GM12891 (cell line): ENCODE measurements around the gene NEK10.
A peak's percentile ranks its signal among the peaks of the same experiment; 100 is the strongest.
"Not testable (repeated sequence)": the region's sequence is repeated elsewhere in the genome, so short reads cannot be mapped to it uniquely, and the experiment has no call there.

Experiments
- DNase-seq: peaks from one replicate; pipeline ENCODE4 v3.0.0; 2011; ENCODE audit warnings: low spot score; ENCODE audit not compliant: insufficient read length
- FAIRE-seq: peaks from 2 replicates; lab custom pipeline; 2011; peaks lifted over from hg19 to GRCh38; lab: Jason Lieb, UNC
- PAX5 ChIP-seq: IDR thresholded peaks from 2 replicates; pipeline ENCODE4 v1.6.1; 2011; ENCODE audit warnings: low read length, moderate library complexity, mild to moderate bottlenecking; ENCODE audit not compliant: insufficient read depth, severe bottlenecking
- POLR2A ChIP-seq: IDR thresholded peaks from 2 replicates; pipeline ENCODE4 v1.6.1; 2011; ENCODE audit warnings: low read depth, low read length, control low read depth
- POLR2AphosphoS5 ChIP-seq: IDR thresholded peaks from 2 replicates; pipeline ENCODE4 v1.6.1; 2011; ENCODE audit warnings: low read depth, low read length, control low read depth
- POU2F2 ChIP-seq: IDR thresholded peaks from 2 replicates; pipeline ENCODE4 v1.6.1; 2011; ENCODE audit warnings: low read depth, mild to moderate bottlenecking, control low read depth, low read length, moderate library complexity
- SPI1 ChIP-seq: IDR thresholded peaks from 2 replicates; pipeline ENCODE4 v1.6.1; 2011; ENCODE audit warnings: low read depth, low read length, control low read depth
- TAF1 ChIP-seq: IDR thresholded peaks from 2 replicates; pipeline ENCODE4 v1.6.1; 2011; ENCODE audit warnings: low read depth, low read length, control low read depth

The NEK10 gene

DNA sequence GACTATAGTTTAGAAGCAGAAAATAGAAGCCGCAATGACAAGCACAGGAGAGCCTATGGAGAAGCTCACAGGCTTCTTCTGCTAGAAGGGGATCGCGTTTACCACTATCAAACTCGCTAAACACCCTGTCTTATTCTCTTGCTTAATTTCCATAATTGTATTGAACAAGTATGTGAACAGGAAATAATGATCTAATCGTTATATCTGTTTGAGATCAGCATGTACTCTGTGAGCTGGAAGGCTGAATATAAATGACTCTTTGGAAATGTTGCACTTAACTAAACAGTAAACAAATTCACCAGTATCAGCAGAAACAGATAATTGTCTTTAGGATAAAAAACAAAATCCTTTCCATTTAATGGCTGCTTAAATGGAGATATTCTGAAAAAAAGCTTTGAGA lies 15.0 kb downstream of the NEK10 start:
- FAIRE-seq = peak; percentile 13
- no peak for DNase-seq
- TF ChIP-seq POU2F2 (no peak), PAX5 (no peak), TAF1 (no peak), POLR2A (no peak), SPI1 (no peak), POLR2AphosphoS5 (no peak)

DNA sequence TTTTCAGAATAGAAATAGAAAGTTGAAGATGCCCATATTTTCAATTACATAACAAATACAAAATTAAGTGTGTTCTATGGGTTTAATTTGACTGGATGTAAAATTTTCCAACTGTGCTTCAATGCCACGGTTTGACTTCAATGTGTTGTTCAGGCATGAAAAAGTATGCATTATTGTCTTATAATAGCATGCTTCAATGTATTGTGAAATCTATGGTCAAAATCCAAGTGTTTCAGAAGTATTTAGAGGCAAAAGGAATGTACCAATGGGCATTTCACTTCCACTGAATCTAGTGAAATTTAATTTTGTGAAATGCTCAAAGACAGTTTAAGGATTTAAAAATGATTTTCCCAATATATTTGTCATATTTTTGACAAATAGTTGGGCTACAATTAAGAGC lies 16.0 kb downstream of the NEK10 start:
- TF ChIP-seq TAF1 (no peak), POU2F2 (no peak), POLR2A (no peak), SPI1 (no peak), POLR2AphosphoS5 (no peak), PAX5 (no peak)
- FAIRE-seq (no peak), DNase-seq (no peak)

DNA sequence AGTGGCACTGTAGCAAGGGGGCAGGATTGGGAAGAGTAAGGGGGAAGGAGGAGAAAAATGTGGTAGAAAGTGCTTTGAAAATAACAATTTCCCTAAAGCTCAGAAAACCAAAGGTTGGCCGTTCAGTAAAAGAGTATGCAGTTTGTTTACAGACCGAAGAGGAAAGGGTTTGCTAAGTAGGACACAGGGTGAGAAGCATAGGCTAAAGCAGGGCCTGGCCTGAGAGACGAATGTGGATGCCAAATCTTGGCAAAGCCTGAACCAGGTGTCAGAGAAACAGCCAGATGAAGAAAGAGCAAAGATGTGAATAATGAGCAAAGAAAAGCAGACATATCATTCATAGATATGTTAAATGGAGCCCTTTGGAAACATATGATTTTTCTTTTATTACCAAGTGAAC lies 17.1 kb downstream of the NEK10 start:
- no peak for DNase-seq
- FAIRE-seq = no peak
- TF ChIP-seq POLR2A = no peak
- no peak for TF ChIP-seq PAX5
- TF ChIP-seq POU2F2 = no peak
- no peak for TF ChIP-seq POLR2AphosphoS5
- no peak for TF ChIP-seq SPI1
- no peak for TF ChIP-seq TAF1

DNA sequence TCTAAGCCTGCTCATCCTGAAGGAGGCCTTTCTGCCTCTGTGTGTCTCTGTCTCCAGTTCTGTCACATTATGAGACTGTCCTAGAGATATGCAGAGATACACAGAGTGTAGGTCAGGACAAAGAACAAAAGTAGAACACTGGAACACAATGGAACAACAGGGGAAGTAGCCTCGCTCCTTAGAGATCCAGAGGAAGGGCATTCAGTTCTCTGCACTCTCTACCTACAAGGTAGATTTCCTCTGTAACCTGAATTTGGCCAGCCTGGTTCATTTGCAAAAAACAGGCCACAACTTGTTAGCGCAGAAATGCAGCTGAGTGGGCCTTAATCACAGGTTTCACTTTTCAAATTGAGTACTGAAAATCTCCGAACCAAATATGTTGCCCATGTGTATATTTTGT lies 19.4 kb downstream of the NEK10 start:
- TF ChIP-seq POU2F2 = no peak
- no peak for TF ChIP-seq POLR2A
- no peak for TF ChIP-seq SPI1
- no peak for TF ChIP-seq POLR2AphosphoS5
- TF ChIP-seq TAF1 = no peak
- no peak for TF ChIP-seq PAX5
- FAIRE-seq = no peak
- DNase-seq = no peak

DNA sequence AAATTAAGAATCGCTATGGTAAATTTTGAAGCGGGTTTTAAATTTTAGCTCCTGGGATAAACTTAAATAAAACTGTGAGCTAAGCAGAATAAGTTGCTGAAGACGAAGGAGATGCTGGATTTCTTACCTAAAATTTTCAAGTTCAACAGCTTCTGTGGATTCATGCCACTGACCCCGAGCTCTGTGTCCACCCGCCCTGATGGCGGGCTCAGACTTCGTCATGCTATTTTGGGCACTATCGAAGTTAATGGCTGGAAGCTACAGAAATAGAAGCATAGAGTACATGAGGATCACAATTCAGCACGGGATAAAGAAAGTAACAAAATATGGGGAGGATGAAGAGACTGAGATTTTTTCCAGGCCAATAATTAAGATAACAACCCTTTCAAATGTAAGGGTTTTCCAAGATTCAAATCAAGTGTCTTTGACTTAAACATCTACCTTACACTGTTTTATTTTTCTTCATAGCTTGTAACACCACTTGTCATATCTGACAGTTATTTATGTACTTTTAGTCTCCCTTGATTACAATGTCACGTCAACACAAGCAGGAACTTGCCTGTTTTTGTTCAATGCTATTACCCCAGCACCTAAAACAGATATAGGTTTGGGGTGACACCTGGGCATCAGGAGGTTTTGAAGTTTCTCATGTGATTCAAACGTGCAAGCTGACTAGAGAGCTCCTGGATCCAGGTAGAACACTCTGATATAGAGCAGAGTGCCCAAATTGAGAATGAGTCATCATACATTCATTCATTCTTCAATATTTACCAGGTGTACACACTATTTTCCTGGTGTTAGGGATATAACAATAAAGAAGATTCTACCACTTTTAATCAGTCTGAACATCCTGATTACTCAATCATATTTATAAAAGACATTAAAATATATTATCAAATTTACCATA lies 23.0 kb downstream of the NEK10 start:
- FAIRE-seq (no peak), DNase-seq (no peak)
- TF ChIP-seq POLR2AphosphoS5 (no peak), PAX5 (no peak), POLR2A (no peak), SPI1 (no peak), POU2F2 (no peak), TAF1 (no peak)

DNA sequence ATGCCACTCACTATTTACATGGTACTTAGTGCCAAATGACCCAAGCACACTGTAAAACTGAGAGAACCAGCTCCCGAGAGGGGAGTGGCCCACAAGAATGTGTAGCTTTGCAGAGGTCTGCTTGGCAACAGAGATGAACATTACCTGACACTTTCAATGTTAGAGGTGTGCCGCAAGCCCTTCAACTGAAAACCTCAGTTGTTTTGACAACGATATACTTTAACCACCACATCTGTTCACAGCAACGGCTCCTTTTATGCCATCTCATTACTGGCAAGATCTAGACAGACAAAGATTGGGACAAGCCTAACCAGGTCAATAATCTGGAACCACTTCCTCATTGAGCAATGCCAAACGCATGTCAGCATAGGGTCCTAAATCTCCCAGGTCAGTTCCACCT lies 23.7 kb downstream of the NEK10 start:
- DNase-seq (no peak), FAIRE-seq (no peak)
- TF ChIP-seq POU2F2 = no peak
- TF ChIP-seq SPI1 = peak; percentile 47
- no peak for TF ChIP-seq POLR2AphosphoS5

DNA sequence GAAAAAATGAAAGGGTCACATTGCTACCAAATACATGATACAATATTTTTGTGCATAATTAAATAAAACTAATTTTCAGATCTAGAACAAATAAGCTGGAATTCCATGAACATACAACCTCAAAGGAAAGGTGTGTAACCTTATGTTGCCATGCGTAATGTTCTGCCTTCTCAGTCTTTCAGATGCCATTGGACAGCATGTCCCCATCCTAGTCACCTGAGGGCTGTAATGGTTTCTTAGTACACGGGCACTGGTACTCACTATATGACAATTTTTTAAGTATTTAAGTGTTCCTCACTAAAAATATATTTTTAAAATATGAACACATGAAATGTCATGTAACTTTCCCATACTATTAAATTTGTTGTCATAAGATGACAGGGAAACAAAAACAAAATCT lies 24.1 kb downstream of the NEK10 start:
- DNase-seq (no peak), FAIRE-seq (no peak)
- TF ChIP-seq SPI1 (no peak), POLR2AphosphoS5 (no peak), TAF1 (no peak), POLR2A (no peak), PAX5 (no peak), POU2F2 (no peak)

DNA sequence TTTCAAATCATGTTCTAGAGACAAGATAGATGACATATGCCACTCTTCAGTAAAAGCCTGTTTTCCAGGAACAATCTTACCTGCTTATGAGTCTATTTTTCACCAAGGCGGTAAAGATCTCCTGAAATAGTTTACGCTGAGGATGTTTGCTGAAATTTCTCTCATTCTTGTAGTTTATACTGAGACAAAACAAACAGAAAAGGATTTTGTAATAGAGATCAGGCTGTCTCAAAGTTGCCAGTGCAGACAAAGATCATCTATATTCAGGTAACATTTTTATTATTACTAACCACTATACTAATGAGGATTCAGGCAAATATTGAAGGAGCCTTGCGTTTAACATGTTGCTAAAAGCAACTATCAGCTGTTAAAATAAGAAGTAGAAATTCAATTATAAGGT lies 25.0 kb downstream of the NEK10 start:
- TF ChIP-seq SPI1 (no peak), PAX5 (no peak), POLR2AphosphoS5 (no peak), TAF1 (no peak), POU2F2 (no peak), POLR2A (no peak)
- DNase-seq = no peak
- FAIRE-seq = no peak

DNA sequence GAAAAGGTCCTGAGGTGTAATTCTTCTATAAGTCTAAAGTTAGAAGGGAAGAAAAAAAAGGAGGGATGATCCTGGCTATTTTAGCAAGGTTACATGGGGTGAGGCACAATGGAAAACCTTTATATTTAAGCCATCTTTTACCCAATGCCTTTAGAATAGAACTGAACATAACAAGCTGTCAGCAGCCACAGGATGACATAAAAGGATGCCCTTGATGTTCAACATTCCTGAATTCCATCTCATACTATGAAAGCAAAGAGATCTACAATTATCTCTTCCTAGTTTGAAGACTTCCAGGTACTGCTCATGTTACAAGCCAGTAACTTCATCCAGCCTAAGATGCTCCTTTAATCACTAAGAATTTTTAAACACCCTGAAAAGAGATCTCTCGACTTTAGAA lies 26.9 kb downstream of the NEK10 start:
- no peak for FAIRE-seq
- TF ChIP-seq PAX5 = no peak
- no peak for TF ChIP-seq POU2F2
- TF ChIP-seq POLR2AphosphoS5 = no peak
- no peak for TF ChIP-seq POLR2A
- TF ChIP-seq TAF1 = no peak
- TF ChIP-seq SPI1 = no peak
- no peak for DNase-seq

DNA sequence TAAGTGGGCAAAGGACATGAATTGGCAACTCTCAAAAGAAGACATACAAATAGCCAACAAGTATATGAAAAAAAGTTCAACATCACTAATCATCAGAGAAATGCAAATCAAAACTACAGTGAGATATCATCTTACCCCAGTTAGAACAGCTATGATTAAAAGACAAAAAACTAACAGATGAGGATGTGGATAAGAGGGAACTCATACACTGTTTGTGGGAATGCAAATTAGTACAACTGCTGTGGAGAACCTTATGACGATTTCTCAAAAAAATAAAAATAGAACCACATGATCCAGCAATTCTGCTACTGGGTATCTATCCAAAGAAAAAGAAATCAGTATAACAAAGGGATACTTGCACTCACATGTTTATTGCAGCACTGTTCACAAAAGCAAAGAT lies 28.6 kb downstream of the NEK10 start:
- TF ChIP-seq POU2F2 = no peak
- TF ChIP-seq SPI1 = no peak
- TF ChIP-seq POLR2AphosphoS5 = no peak
- no peak for TF ChIP-seq PAX5
- no peak for TF ChIP-seq TAF1
- no peak for TF ChIP-seq POLR2A
- FAIRE-seq (no peak), DNase-seq (no peak)

DNA sequence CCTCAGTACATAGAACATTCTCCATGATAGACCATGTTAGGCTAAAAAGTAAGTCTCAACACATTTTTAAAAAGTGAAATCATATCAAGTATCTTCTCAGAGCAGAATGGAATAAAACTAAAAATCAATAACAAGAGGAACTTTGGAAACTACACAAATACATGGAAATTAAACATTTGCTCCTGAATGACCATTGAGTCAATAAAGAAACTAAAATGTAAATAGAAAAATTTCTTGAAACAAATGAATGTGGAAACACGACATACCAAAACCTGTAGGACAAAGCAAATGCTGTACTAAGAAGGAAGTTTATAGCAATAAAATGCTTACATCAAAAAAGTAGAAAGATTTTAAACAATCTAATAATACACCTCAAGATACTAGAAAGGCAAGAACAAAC lies 33.6 kb downstream of the NEK10 start:
- TF ChIP-seq PAX5 (no peak), TAF1 (no peak), POLR2A (no peak), SPI1 (no peak), POLR2AphosphoS5 (no peak), POU2F2 (no peak)
- FAIRE-seq (no peak), DNase-seq (no peak)

DNA sequence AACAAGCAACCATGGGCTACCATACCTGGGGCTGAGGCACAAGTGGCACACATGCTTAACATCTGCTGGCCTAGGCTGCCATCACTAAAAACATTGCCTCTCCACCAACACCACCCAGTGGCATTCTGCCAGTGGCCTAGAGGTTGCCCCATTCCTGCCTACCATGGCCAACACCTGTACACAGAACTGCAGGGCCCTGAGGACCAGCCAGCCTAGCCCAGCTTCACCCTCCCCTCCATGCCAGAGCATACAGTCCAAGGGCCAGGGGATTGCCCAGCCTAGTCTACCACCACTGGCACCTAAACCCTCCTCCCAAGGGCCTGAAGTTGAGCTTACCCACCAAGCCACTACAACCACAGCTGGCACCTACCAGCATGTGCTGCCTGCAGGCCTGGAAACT lies 35.3 kb downstream of the NEK10 start:
- DNase-seq (no peak), FAIRE-seq (no peak)
- TF ChIP-seq POU2F2 (no peak), SPI1 (no peak)

DNA sequence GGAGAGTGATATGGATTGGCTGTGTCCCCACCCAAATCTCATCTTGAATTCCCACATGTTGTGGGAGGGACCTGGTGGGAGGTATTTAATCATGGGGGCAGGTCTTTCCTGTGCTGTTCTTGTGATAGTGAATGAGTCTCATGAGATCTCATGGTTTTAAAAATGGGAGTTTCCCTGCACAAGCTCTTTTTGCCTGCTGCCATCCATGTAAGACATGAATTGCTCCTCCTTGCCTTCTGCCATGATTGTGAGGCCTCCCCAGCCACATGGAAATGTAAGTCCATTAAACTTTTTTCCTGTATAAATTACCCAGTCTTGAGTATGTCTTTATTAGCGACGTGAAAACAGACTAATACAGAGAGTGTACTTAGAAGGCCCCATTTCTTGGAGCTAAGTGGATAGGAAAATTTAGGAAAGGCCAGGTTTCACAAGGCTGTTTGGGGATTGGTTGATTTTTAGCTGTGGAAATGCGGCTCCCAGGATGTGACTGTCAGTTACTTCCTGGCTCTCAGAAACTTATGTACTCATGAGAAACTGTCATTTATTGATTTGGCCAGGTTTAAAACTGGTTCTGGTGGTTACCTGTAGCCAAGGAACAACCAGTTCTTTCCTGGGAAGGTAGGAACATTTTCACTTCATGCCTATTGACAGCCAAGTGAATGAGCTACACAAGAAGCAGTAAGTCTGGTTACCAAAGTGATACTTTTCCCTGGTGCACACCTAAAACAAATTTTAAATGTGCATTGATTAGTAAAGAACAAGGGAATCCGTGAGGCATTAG lies 40.0 kb downstream of the NEK10 start:
- not testable (repeated sequence) for FAIRE-seq, DNase-seq
